ENCODE results near the gene ARPC4. TPM values are rescaled to one million over a fixed set of nuclear protein-coding genes. Genes with fewer than 3 reads are reported as not detected.

The ARPC4 gene
- total and polyA plus RNA-seq, 10 of the 15 experiments (the other 5 are each of a cell fraction or from before 2014, with no cell fraction given), result 42.0 to 354 (median 268) TPM

GRCh38 chr3:9834520-9835380 lies 41.9 kb downstream of the ARPC4 start:
- TF ChIP-seq RUNX3 (IDR thresholded peaks at IDR 0.05; ENCODE audit: low read length) (no peak), RCOR1 (conservative IDR thresholded peaks at IDR 0.05; ENCODE audit: low read depth, low read length) (no peak)
- Histone ChIP-seq H3K36me3 (ENCODE audit: control insufficient read depth in 2 of 2, insufficient read depth in 2 of 2, low read length in 1 of 2) (peaks cover 7 to 11% of the 10 kb centered on the region in 2 experiments), H2AFZ (ENCODE audit: control insufficient read depth, low read depth, low read length) (no peak overlapping the region), H3K4me1 (ENCODE audit: control insufficient read depth, insufficient read depth, low read length) (no peaks in the 10 kb centered on the region), H3K27ac (ENCODE audit: control insufficient read depth, insufficient read depth) (no peak overlapping the region), H3K79me2 (ENCODE audit: control insufficient read depth, insufficient read depth, low read length) (no peaks in the 10 kb centered on the region), H3K27me3 (replicated peaks in 1 of 2; ENCODE audit: control insufficient read depth in 2 of 2, insufficient read depth in 2 of 2, low read length in 1 of 2) (no peaks in the 10 kb centered on the region), H3K4me2 (ENCODE audit: control insufficient read depth, insufficient read depth) (no peak overlapping the region), H3K4me3 (no peak overlapping the region), H3K9me3 (replicated peaks; ENCODE audit: control insufficient read depth, insufficient read depth, low read length) (no peaks in the 10 kb centered on the region), H3K9ac (ENCODE audit: control insufficient read depth, insufficient read depth, low read length) (no peak overlapping the region), H4K20me1 (ENCODE audit: control insufficient read depth, insufficient read depth) (no peaks in the 10 kb centered on the region)
- ChIA-PET SMC1A (ENCODE audit: uncharacterized antibody, unreplicated experiment) (no interaction called here), POLR2A (interaction anchor here (1.3 kb wide), 1 partner anchor 9 kb away, joined by 3 read pairs; the partner anchor contains the start of gene RPUSD3), RAD21 (ENCODE audit: unreplicated experiment) (no interaction called here), CTCF (interaction anchor here (1.0 kb wide), 1 partner anchor 97 kb away, joined by 3 read pairs; no protein-coding TSS in a partner anchor)
- in situ Hi-C loops (cut with MboI), result no loop called here
- ATAC-seq (no peak), DNase-seq (ENCODE audit: low read depth, low spot score) (no peak), FAIRE-seq (no peak)
- no TSS peak for BruUV-seq (replicated peaks)
- intact Hi-C loops (cut with micrococcal nuclease; ENCODE audit: unreplicated experiment), result no loop called here
- WGBS (ENCODE audit: insufficient coverage, insufficient replicate concordance, low lambda C conversion rate, missing lambda C conversion rate), result 77% methylated on average over 18 of the region's 18 CpGs

- no peak for ATAC-seq
- no peaks in the 10 kb centered on the region; the same call in 1 of the 2 replicates for H3K79me2 ChIP-seq (ENCODE audit: control insufficient read depth, insufficient read depth, low read length)
Observed at GRCh38 chr3:9837701-9838582, 45.1 kb downstream of the ARPC4 start.

More at GRCh38 chr3:9837701-9838582, 45.1 kb downstream of the ARPC4 start:
- Histone ChIP-seq H3K9ac (ENCODE audit: control insufficient read depth, insufficient read depth, low read length) (no peak overlapping the region), H3K4me2 (ENCODE audit: control insufficient read depth, insufficient read depth) (no peak overlapping the region), H3K4me3 (no peak overlapping the region), H3K36me3 (ENCODE audit: control insufficient read depth in 2 of 2, insufficient read depth in 2 of 2, low read length in 1 of 2) (peaks cover 10 to 19% of the 10 kb centered on the region in 2 experiments), H3K4me1 (ENCODE audit: control insufficient read depth, insufficient read depth, low read length) (peaks cover 2% of the 10 kb centered on the region; the same call in 1 of the 2 replicates), H4K20me1 (ENCODE audit: control insufficient read depth, insufficient read depth) (no peaks in the 10 kb centered on the region; the same call in 1 of the 2 replicates), H3K9me3 (replicated peaks; ENCODE audit: control insufficient read depth, insufficient read depth, low read length) (no peaks in the 10 kb centered on the region), H3K27me3 (replicated peaks in 1 of 2; ENCODE audit: control insufficient read depth in 2 of 2, insufficient read depth in 2 of 2, low read length in 1 of 2) (no peaks in the 10 kb centered on the region), H3K27ac (ENCODE audit: control insufficient read depth, insufficient read depth) (no peak overlapping the region), H2AFZ (ENCODE audit: control insufficient read depth, low read depth, low read length) (no peak overlapping the region)
- no TSS peak for BruUV-seq (replicated peaks)
- in situ Hi-C loops (cut with MboI), result no loop called here
- ChIA-PET CTCF (interaction anchor here (0.6 kb wide), 1 partner anchor 943 kb away, joined by 3 read pairs; no protein-coding TSS in a partner anchor), POLR2A (interaction anchor here (1.4 kb wide), 1 partner anchor 46 kb away, joined by 3 read pairs; no protein-coding TSS in a partner anchor), RAD21 (ENCODE audit: unreplicated experiment) (no interaction called here), SMC1A (ENCODE audit: uncharacterized antibody, unreplicated experiment) (no interaction called here)
- 90% methylated on average over 12 of the region's 12 CpGs for WGBS (ENCODE audit: insufficient coverage, insufficient replicate concordance, low lambda C conversion rate, missing lambda C conversion rate)
- FAIRE-seq, result no peak
- TF ChIP-seq ETV6 (conservative IDR thresholded peaks at IDR 0.05 in 1 of 2, IDR thresholded peaks at IDR 0.05 in 1 of 2; ENCODE audit: borderline replicate concordance in 1 of 2, low read depth in 1 of 2) (no peak), POLR2A (IDR thresholded peaks at IDR 0.05; ENCODE audit: low read depth, low read length) (no peak), YBX1 (IDR thresholded peaks at IDR 0.05) (no peak), MTA3 (IDR thresholded peaks at IDR 0.05; ENCODE audit: borderline replicate concordance, low read length) (no peak), TARDBP (IDR thresholded peaks at IDR 0.05; ENCODE audit: borderline replicate concordance) (no peak), NR2C1 (IDR thresholded peaks at IDR 0.05) (no peak), POU2F2 (IDR thresholded peaks at IDR 0.05; ENCODE audit: borderline replicate concordance, low read depth, low read length) (no peak), CHD2 (IDR thresholded peaks at IDR 0.05; ENCODE audit: borderline replicate concordance, low read depth, low read length) (no peak), CHD1 (IDR thresholded peaks at IDR 0.05; ENCODE audit: low read depth, low read length) (no peak), SUZ12 (IDR thresholded peaks at IDR 0.05; ENCODE audit: unreplicated experiment) (no peak), NFIC (IDR thresholded peaks at IDR 0.05; ENCODE audit: low read depth, low read length) (no peak)
- intact Hi-C loops (cut with micrococcal nuclease; ENCODE audit: unreplicated experiment), result no loop called here
- DNase-seq (ENCODE audit: low read depth, low spot score), result no peak
